Midbrain (tissue), 1 donor: ENCODE measurements around the gene ING5.
A peak's percentile ranks its signal among the peaks of the same experiment; 100 is the strongest.
"Not testable (repeated sequence)": the region's sequence is repeated elsewhere in the genome, so short reads cannot be mapped to it uniquely, and the experiment has no call there.

Source experiments
- DNase-seq: peaks from one replicate; lab custom pipeline; 2025; lab: John Stamatoyannopoulos, UW

ING5 gene

GRCh38 chr2:241706537-241706936, 4.7 kb downstream of the ING5 start:
- no peak for DNase-seq

- no peak for DNase-seq
Observed at GRCh38 chr2:241708879-241709278, 7.0 kb downstream of the ING5 start.

- no peak for DNase-seq
Observed at GRCh38 chr2:241719093-241719492, 17.3 kb downstream of the ING5 start.

GRCh38 chr2:241720099-241720498, 18.3 kb downstream of the ING5 start:
- DNase-seq, result no peak

GRCh38 chr2:241720560-241720959, 18.7 kb downstream of the ING5 start:
- no peak for DNase-seq

- DNase-seq, result no peak
Observed at GRCh38 chr2:241721852-241722251, 20.0 kb downstream of the ING5 start.

GRCh38 chr2:241722896-241723454, 21.1 kb downstream of the ING5 start:
- no peak for DNase-seq

- DNase-seq, result no peak
Observed at GRCh38 chr2:241724259-241724974, 22.6 kb downstream of the ING5 start.

GRCh38 chr2:241724975-241725870, 23.4 kb downstream of the ING5 start:
- no peak for DNase-seq

- DNase-seq, result no peak
Observed at GRCh38 chr2:241726459-241726858, 24.6 kb downstream of the ING5 start.

- no peak for DNase-seq
Observed at GRCh38 chr2:241728000-241728399, 26.2 kb downstream of the ING5 start.

GRCh38 chr2:241728627-241729026, 26.8 kb downstream of the ING5 start:
- DNase-seq, result peak; percentile 67

GRCh38 chr2:241729868-241730267, 28.0 kb downstream of the ING5 start:
- no peak for DNase-seq

- no peak for DNase-seq
Observed at GRCh38 chr2:241730671-241731293, 28.9 kb downstream of the ING5 start.

GRCh38 chr2:241732513-241733186, 30.8 kb downstream of the ING5 start:
- DNase-seq, result not testable (repeated sequence)

GRCh38 chr2:241733391-241734207, 31.8 kb downstream of the ING5 start:
- DNase-seq, result no peak

- DNase-seq, result no peak
Observed at GRCh38 chr2:241734208-241734466, 32.3 kb downstream of the ING5 start.

GRCh38 chr2:241734467-241735208, 32.8 kb downstream of the ING5 start, which contains the start of gene D2HGDH:
Gene D2HGDH (plus strand): TSS chr2:241734630. CDS start chr2:241735225, 595 bp downstream.
- peak; percentile 90 for DNase-seq

- DNase-seq, result no peak
Observed at GRCh38 chr2:241736111-241736510, 34.3 kb downstream of the ING5 start.

- DNase-seq, result no peak
Observed at GRCh38 chr2:241738040-241738686, 36.3 kb downstream of the ING5 start.
